GM21381 (cell line): ENCODE measurements around the gene SLC6A11.

ENCODE experiments used
- ATAC-seq: cut with Tn5 transposase; IDR thresholded peaks from one replicate; pipeline ENCODE4 v1.9.1; 2021; ENCODE audit warnings: mild to moderate bottlenecking, moderate library complexity; ENCODE audit not compliant: unreplicated experiment

The SLC6A11 gene

DNA sequence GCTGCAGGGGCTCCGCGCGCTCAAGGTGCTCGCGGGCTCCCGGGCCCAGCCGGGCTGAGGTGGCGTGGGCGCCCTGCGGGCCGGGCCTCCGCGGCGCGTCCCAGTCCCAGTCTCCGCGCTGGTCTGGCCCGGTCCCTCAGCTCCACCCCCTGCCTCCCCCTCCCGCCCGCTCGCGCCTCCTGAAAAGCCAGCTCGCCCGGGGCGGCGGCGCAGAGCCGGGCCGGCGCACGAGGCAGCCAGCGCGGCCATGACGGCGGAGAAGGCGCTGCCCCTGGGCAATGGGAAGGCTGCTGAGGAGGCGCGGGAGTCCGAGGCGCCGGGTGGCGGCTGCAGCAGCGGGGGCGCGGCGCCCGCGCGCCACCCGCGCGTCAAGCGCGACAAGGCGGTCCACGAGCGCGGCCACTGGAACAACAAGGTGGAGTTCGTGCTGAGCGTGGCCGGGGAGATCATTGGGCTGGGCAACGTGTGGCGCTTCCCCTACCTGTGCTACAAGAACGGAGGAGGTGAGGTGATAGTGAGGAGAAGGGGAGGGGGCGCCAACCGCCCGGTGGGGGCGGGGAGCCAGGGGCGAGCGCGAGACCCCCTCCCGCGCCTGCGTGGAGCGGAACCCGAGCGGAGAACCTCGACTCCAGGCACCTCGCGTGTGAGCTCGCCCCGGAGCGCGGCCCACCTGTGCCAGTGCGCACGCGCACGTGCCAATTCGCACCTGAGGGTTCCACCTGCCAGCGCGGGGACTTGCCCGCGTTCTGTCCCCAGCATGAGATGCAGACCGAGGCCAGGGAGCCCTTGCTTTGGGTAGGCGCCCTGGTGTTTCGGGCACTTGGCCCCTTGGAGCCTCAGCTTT, at the start of gene SLC6A11:
TSS of gene SLC6A11 (plus strand) at position 210 of the 844 bp plus-strand sequence. CDS start at position 248, 38 bp downstream.
- no peak for ATAC-seq

DNA sequence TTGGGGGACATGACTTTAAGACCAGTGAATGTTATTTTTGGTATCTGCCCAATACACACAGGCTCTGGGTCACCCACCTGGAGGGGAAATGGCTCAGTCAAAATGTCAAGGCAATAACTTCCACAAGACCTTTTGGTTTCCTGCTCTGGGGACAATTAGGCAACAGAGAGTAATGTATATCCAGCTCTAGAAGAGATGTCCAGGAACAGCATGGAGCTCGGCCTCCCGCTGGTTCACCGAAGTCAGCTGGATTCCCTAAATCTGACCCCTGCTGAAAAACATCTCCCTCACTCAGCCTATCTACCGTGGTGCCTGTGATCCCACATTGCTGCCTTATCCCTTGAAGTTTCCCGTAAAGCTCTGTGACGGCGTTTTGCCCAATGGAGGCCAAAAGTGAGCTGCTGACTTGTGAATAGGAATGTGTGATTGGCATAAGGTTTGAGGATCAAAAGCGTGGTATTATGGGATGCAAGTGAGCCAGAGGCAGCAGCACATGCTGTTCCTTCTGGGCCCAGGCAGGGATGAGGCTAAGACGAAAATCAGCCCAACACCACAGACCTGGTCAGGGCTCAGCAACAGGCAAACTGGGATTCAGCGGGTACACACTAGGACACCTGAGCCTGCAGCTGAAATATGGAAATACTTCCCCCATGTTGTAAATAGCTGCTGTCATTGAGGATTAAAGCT, 47.2 kb upstream of the SLC6A11 start:
- ATAC-seq = no peak

DNA sequence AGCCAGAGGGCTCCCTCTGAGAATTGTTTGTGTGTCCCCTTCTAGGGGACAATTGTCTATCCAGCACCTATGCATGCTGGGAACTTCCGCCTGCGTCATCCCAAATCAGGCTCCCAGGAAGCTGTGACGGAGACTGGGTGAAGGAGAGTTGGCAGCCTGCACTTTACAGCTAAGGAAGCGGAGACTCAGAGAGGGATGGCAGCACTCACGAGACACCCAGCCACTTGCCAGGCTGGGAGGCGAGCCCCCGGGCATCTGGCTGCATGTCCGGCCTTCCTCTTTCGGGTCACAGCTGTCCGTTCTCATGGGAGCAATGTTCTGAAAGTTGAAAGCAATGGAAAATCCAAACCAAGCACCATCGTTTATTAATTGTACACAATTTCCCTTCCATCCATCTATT, 45.5 kb upstream of the SLC6A11 start:
- no peak for ATAC-seq

DNA sequence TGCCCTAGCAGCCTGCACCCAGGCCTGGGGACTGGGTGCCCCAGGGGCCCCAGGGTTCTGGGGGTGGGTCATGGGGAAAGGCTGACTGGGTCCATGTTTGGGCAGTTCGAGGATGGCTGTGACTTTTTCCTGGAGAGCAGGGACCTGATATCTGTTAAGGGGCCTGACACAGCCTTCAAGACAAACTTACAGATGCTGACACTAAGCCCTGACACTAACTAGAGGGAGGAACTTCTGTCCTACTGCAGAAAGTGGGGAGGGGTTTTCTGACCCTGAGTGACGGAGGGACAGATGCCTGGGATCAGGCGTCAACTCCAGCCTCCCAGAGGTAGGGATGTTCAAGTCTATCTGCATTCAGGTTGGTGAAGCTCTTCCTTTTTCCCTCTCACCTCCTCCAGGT, 45.0 kb upstream of the SLC6A11 start:
- no peak for ATAC-seq

GRCh38 chr3:10771486-10772270, 44.4 kb upstream of the SLC6A11 start:
- no peak for ATAC-seq

GRCh38 chr3:10772271-10773161, 43.5 kb upstream of the SLC6A11 start:
- ATAC-seq = no peak

- ATAC-seq = no peak
Measured at GRCh38 chr3:10774129-10774670, 41.8 kb upstream of the SLC6A11 start.

GRCh38 chr3:10774825-10775224, 41.2 kb upstream of the SLC6A11 start:
- no peak for ATAC-seq

DNA sequence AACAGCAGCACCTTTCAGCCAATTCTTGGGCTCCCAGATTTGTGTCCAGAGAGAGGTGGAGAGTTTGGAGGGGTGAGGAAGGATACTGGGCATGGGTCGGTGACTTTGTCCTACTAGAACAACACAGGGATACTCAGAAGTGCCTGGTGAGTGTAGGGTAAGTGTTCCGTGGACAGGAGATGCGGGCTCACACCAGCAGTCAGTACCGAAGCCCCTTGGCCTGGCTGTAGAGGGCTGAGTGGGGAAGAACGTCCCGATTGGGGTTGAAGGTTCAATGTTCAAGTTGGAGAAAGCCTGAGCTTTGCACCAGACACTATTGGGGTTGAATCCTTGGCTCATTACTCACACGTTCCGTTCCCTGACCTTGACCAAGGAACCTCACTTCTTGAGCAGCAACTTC, 40.8 kb upstream of the SLC6A11 start:
- ATAC-seq = no peak

GRCh38 chr3:10775828-10776227, 40.2 kb upstream of the SLC6A11 start:
- no peak for ATAC-seq

DNA sequence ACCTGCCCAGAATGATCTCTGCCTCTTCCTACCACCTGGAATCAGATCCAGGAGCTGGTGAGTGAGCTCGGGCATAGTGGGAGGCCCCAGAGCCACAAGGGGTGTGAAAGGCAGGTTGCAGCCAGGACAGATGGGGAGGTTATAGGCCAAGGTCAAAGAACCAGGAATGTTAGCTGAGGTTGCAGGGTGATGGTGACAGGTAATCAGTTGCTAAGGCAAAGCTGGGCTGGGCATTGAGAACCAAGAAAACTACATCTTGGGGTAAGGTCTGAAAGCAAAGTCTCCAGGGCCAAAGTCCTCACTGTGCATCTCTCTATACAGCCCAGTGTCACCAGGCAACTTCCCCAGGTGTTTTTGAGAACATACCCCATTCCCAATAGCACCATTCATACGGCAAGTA, 38.4 kb upstream of the SLC6A11 start:
- ATAC-seq = no peak

DNA sequence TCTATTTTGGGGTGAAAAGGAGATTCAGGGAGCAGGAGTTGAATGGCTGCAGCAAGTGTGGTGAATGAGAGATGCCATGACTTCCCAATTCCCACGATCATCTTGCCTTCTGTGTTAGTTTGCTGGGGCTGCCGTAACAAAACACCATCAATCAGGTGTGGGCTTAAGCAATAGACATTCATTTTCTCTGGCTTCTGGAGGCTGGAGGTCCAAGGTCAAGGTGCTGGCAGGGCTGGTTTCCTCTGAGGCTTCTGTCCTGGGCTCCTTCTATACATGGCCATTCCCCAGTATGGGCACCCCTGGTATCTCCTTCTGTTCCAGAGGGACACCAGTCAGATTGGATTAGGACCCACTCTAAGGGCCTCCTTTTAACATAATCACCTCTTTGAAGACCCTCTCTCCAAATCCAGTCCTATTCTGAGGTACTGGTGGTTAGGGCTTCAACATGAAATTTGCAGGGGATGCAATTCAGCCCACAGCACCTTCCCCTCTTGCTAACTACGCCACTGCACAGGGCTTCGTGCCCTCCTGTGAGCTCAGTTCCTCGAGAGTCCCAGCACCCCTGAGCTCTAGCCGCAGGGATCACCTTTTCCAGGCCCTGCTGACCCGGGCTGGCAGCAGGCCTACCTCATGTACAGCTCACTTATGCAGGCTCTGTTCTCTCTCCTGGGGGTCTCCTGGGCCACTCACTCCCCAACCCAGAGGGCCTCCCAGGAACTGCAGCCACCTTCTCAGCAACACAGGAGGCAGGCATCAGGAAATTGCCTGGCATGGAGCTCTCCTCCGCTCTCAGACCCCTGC, 37.3 kb upstream of the SLC6A11 start:
- ATAC-seq = no peak

- ATAC-seq = no peak
Measured at GRCh38 chr3:10779293-10779805, 36.7 kb upstream of the SLC6A11 start.

- no peak for ATAC-seq
Measured at GRCh38 chr3:10780243-10780642, 35.8 kb upstream of the SLC6A11 start.

DNA sequence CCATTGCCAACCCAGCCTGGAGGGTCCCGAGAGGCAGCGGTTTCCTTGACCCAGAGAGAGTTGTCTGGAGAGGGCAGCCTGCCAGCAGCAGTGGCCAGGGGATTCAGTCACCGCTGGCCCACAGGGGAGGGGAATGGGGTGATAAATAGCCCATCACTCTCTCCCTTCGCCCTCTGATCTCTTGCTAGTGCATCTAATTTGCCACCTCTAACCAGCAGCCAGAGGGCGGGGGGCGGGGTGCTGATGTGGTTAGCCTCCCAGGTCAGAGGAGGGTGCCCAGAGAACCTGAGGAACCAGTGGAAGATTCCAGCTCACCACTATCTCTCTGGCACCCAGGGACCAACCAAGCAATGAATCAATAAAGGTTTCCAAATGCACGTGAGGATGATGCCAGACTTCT, 35.1 kb upstream of the SLC6A11 start:
- no peak for ATAC-seq

DNA sequence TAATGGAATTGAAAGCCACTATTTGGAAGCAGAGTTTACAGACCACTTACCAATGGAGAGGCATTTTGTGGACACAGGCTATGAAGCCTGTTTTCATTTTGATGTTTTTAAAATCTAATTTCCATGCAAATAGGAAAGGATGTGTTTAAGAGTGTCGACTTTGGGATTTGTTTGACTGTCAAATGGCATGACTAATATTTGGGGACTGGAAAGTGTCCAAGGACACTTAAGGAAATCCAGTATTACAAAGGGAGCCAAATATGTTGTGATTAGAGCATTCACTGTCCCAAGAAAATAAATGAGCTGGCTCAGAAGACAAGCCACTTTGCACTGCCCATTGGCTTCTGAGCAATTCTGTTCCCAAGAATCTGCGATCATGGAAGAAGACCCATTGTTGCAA, 34.0 kb upstream of the SLC6A11 start:
- ATAC-seq = no peak

DNA sequence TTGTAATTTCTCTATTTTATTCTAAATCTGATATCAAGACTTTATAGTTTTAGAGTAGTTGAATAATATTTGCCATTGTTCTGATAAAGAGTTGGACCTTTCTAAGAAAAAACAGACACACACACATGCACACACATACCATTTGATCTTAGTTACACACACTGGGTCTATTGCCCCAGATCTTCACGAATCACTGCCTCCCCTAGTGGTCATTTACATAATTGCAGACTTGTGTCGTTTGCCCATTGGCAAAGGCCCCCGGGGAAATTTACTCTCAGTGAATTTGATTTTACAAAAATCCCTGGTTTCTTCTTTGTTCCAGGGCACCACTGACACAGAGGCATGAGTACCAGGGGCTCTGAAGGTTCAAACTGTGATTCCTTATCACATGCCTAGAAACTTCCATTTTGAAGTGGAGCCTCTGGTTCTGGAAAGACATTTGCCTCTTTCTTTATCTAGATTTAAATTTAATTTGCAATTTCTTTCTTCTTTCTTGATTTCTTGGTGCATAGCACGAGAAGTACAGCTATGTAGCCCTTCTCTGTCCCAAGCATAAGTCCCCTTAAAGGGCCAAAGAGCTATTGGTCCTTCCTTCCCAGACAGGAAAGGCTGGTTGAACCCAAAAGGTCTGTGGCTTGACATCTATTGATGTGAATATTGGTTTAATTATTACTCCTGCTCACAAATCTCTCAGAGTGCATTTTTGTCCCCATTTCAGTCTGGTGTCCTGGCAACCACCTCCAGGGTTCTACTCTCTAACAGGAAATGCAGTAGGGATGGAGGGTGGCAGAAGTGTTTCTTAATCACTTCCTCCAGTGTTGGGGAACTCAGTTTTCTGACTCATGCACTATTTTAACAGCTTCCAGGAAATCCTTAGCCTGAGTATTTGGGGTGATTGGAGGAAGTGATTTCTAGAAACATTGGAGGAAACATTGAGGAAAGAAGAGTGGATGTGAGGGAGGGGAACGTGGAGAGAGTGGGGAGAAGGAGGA, 32.4 kb upstream of the SLC6A11 start:
- no peak for ATAC-seq

DNA sequence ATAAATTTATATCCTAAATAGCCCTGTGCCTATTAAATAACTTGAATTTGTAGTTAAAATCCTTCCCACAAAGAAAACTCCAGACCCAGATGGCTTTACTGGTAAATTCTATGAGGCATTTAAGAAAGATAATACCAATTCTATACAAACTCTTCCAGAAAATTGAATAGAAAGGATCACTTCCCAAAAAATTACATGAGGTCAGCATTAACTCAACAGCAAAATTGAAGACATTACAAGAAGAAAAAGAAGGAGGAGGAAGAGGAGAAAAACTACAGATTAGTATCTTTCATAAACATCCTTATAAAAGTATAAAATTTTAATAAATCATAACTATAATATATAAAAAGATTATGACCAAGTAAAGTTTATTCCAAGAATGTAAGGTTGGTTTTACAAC, 29.4 kb upstream of the SLC6A11 start:
- no peak for ATAC-seq
